B cell (primary cell): ENCODE data around the gene NAGPA.

ENCODE experiments used
- CTCF ChIP-seq: fragments of 200-600 bp; IDR thresholded peaks from one replicate; pipeline ENCODE4 v1.8.0; 2022; ENCODE audit warnings: antibody characterized with exemption, mild to moderate bottlenecking
- EZH2 ChIP-seq: IDR thresholded peaks from 2 replicates; pipeline ENCODE4 v1.6.1; 2012; ENCODE audit warnings: borderline replicate concordance, low read depth, mild to moderate bottlenecking, moderate library complexity, low read length; ENCODE audit not compliant: insufficient read depth, poor library complexity, severe bottlenecking

- TF ChIP-seq CTCF (no peak), EZH2 (no peak)
These were observed 16.6 kb downstream of the NAGPA start for GRCh38 chr16:5016967-5017677.
